GM12878 (cell line): Measurements from ENCODE around the gene ATP6V1G3. TPM values are rescaled to one million over a fixed set of nuclear protein-coding genes. Genes with fewer than 3 reads are reported as not detected.
"Not testable (repeated sequence)": the region's sequence is repeated elsewhere in the genome, so short reads cannot be mapped to it uniquely, and the experiment has no call there.

ENCODE experiments used
- ATAC-seq: fragments of 200-7000 bp; cut with Tn5 transposase; 3 replicates; pipeline ENCODE4 v1.9.1; 2020; ENCODE audit warnings: mild to moderate bottlenecking, moderate library complexity
- BruUV-seq: library from RNA; stranded (reverse); fragments of 400-500 nt; replicated peaks from 2 replicates; lab custom pipeline; 2021; lab: Mats Ljungman, UMichigan
- CTCF ChIA-PET: fragments of 300-600 bp; sonication (Branson Sonifier 250); formaldehyde crosslinking; extraction: SDS; loops from one replicate; lab custom pipeline; 2021; ENCODE audit warnings: inconsistent platforms; lab: Yijun Ruan, JAX
- POLR2A ChIA-PET: fragments of 350-600 bp; formaldehyde crosslinking; extraction: SDS; loops from one replicate; lab custom pipeline; 2021; ENCODE audit warnings: inconsistent platforms; lab: Charles Lee
- RAD21 ChIA-PET: fragments of 300-600 bp; sonication (Branson Sonifier 250); formaldehyde crosslinking; loops from one replicate; lab custom pipeline; 2023; ENCODE audit warnings: antibody characterized with exemption; ENCODE audit not compliant: unreplicated experiment; lab: Charles Lee
- SMC1A ChIA-PET: fragments of 300-600 bp; sonication (Branson Sonifier 250); formaldehyde crosslinking; loops from one replicate; lab custom pipeline; 2023; ENCODE audit not compliant: unreplicated experiment, uncharacterized antibody; lab: Charles Lee
- DNase-seq: peaks from one replicate; pipeline ENCODE4 v3.0.0-alpha.2; 2011; ENCODE audit warnings: low read depth, low spot score
- FAIRE-seq: peaks from 3 replicates; lab custom pipeline; 2011; peaks lifted over from hg19 to GRCh38; lab: Jason Lieb, UNC
- H2AFZ ChIP-seq: 2 replicates; pipeline ENCODE4 v1.6.0; 2011; ENCODE audit warnings: low read depth, low read length, control low read depth; ENCODE audit not compliant: control insufficient read depth
- H3K27ac ChIP-seq: 2 replicates; pipeline ENCODE4 v1.5.1; 2011; ENCODE audit warnings: control low read depth; ENCODE audit not compliant: control insufficient read depth, insufficient read depth
- H3K27me3 ChIP-seq, 2 experiments: replicated peaks in 1 of 2; 2 replicates each; pipeline versions ENCODE4 v1.6.0 to v1.6.1; 2011; ENCODE audit warnings: low read length in 1 of 2; ENCODE audit not compliant: control insufficient read depth in 2 of 2, insufficient read depth in 2 of 2
- H3K36me3 ChIP-seq, 2 experiments: 2 replicates each; pipeline ENCODE4 v1.5.1; 2011; ENCODE audit warnings: low read length in 1 of 2; ENCODE audit not compliant: control insufficient read depth in 2 of 2, insufficient read depth in 2 of 2
- H3K4me1 ChIP-seq: 2 replicates; pipeline ENCODE4 v1.6.1; 2011; ENCODE audit warnings: mild to moderate bottlenecking, low read length, moderate library complexity, mixed read lengths; ENCODE audit not compliant: control insufficient read depth, insufficient read depth
- H3K4me2 ChIP-seq: 2 replicates; pipeline ENCODE4 v1.6.0; 2011; ENCODE audit warnings: control low read depth; ENCODE audit not compliant: control insufficient read depth, insufficient read depth
- H3K4me3 ChIP-seq: fragments of 200-600 bp; sonication (generic); 2 replicates; pipeline ENCODE4 v1.5.1; 2016
- H3K79me2 ChIP-seq: 2 replicates; pipeline ENCODE4 v1.6.0; 2011; ENCODE audit warnings: low read length; ENCODE audit not compliant: control insufficient read depth, insufficient read depth
- H3K9ac ChIP-seq: 2 replicates; pipeline ENCODE4 v1.8.0; 2011; ENCODE audit warnings: low read length, control low read depth, mixed read lengths; ENCODE audit not compliant: control insufficient read depth, insufficient read depth
- H3K9me3 ChIP-seq: replicated peaks from 3 replicates; pipeline ENCODE4 v1.5.1; 2011; ENCODE audit warnings: mild to moderate bottlenecking, low read length; ENCODE audit not compliant: control insufficient read depth, insufficient read depth
- H4K20me1 ChIP-seq: 2 replicates; pipeline ENCODE4 v1.6.0; 2011; ENCODE audit not compliant: control insufficient read depth, insufficient read depth
- in situ Hi-C: fragments of 300-500 bp; cut with MboI; formaldehyde crosslinking; loops from 9 replicates; pipeline ENCODE4 v1.14.3; 2018; ENCODE audit warnings: mixed read lengths
- intact Hi-C: fragments of 100-400 bp; cut with micrococcal nuclease; formaldehyde crosslinking; loops from one replicate; pipeline ENCODE4 v1.14.2; 2022; ENCODE audit not compliant: unreplicated experiment
- polyA plus RNA-seq, 11 experiments: library from polyadenylated mRNA; depleted of rRNA in 4 of 11; unstranded in 6 of 11; stranded (reverse) in 5 of 11; fragments of >200 nt; fragmentation: Nextera tagmentation in 4 of 11; fragmentation: Illumina TruSeq in 1 of 11; extraction: Ambion mirVana in 4 of 11; extraction: Trizol in 1 of 11; gene quantifications; 1 replicate in 1 of 11; 2 replicates in 10 of 11; pipeline versions ENCODE4 v1.2.1 to v1.2.3, GENCODE V29; 2011 to 2016; ENCODE audit warnings: inconsistent platforms in 2 of 11, missing spikeins in 2 of 11, low read depth in 1 of 11
- total RNA-seq, 4 experiments: library from RNA; depleted of rRNA in 3 of 4; stranded (reverse); fragments of >200 nt in 3 of 4; fragmentation: Illumina TruSeq in 1 of 4; extraction: Trizol in 1 of 4; gene quantifications; 2 replicates each; pipeline versions ENCODE4 v1.2.1 to v1.2.3, GENCODE V29; 2013 to 2021

Gene ATP6V1G3
- total and polyA plus RNA-seq, 10 of the 15 experiments (the other 5 are each of a cell fraction or from before 2014, with no cell fraction given): 0.22 TPM; not detected in 9

- H3K79me2 ChIP-seq, POLR2A ChIA-PET, H3K9me3 ChIP-seq, in situ Hi-C loops, ATAC-seq, H3K27ac ChIP-seq, intact Hi-C loops, DNase-seq, H2AFZ ChIP-seq, H4K20me1 ChIP-seq, H3K4me2 ChIP-seq, H3K27me3 ChIP-seq, BruUV-seq, RAD21 ChIA-PET, FAIRE-seq, H3K36me3 ChIP-seq, H3K4me1 ChIP-seq, H3K4me3 ChIP-seq, SMC1A ChIA-PET, CTCF ChIA-PET, H3K9ac ChIP-seq: not testable (repeated sequence)
Observed at GRCh38 chr1:198477354-198477753, 63.1 kb downstream of the ATP6V1G3 start.

Other genes with a start within 250 kb of the ATP6V1G3 start
- 117 and 136 TPM in 2 replicates for gene PTPRC, start 98.4 kb upstream of the ATP6V1G3 start, total RNA-seq (2014; rRNA removed)
- gene PTPRC, start 98.4 kb upstream of the ATP6V1G3 start, total RNA-seq (2014; rRNA removed; fragmentation: Illumina TruSeq; extraction: Trizol): 167 and 171 TPM in 2 replicates
- 154 and 157 TPM in 2 replicates for gene PTPRC, start 98.4 kb upstream of the ATP6V1G3 start, total RNA-seq (2021)
- gene PTPRC, start 98.4 kb upstream of the ATP6V1G3 start, polyA plus RNA-seq (2011; rRNA removed): 171 and 221 TPM in 2 replicates
- 156 and 163 TPM in 2 replicates for gene PTPRC, start 98.4 kb upstream of the ATP6V1G3 start, polyA plus RNA-seq (2014; fragmentation: Illumina TruSeq; extraction: Trizol)
- gene PTPRC, start 98.4 kb upstream of the ATP6V1G3 start, polyA plus RNA-seq (2014; fragmentation: Nextera tagmentation; extraction: Ambion mirVana): 10 to 100 TPM; 72.9 to 73.6 TPM
- 75.1 and 80.9 TPM in 2 replicates for gene PTPRC, start 98.4 kb upstream of the ATP6V1G3 start, polyA plus RNA-seq (2014; rRNA removed)
- gene PTPRC, start 98.4 kb upstream of the ATP6V1G3 start, polyA plus RNA-seq (2016; fragmentation: Nextera tagmentation; extraction: Ambion mirVana): 100 to 1,000 TPM; 117 to 119 TPM